ENCODE data around the gene CLDN3. TPM values are rescaled to one million over a fixed set of nuclear protein-coding genes. Genes with fewer than 3 reads are reported as not detected.

The CLDN3 gene
- total and polyA plus RNA-seq, 2 of the 4 experiments (the other 2 are of a cell fraction) = 0.12 to 0.18 TPM

DNA sequence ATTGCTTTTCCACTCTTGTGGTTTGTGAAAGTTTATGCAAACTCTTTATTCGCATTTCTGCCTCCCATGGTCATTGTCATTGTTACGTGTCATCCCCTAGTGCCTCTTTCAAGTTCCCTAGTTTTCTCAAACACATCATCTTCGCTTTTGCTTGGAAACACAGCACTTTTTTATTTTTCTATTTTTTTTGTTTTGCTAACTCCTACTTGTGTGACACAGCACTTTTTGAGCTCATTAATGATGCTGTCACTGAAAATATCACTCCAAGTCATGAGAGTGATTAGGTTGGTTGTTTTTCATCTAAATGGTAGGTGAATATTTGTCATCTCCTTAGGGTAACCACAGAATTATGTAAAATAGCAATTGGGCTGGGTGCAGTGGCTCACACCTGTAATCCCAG is 42.1 kb downstream of the CLDN3 start:
- Histone ChIP-seq H4K20me1 (ENCODE audit: insufficient read depth, low read length) (no peaks in the 10 kb centered on the region), H3K4ac (ENCODE audit: low read depth, low read length) (no peak overlapping the region), H3K9me1 (ENCODE audit: insufficient read depth, low read length) (no peaks in the 10 kb centered on the region), H3K79me1 (ENCODE audit: low read depth in 1 of 2, low read length in 2 of 2) (no peaks in the 10 kb centered on the region), H4K8ac (ENCODE audit: low read depth in 2 of 2, low read length in 2 of 2) (no peak overlapping the region), H2BK15ac (ENCODE audit: low read depth, low read length) (no peak overlapping the region), H2BK5ac (ENCODE audit: low read depth, low read length, poor library complexity, severe bottlenecking) (no peak overlapping the region), H4K5ac (ENCODE audit: low read depth, low read length) (no peak overlapping the region), H3K27ac (ENCODE audit: insufficient read depth, low read length) (no peak overlapping the region), H2AK5ac (ENCODE audit: low read depth, low read length) (no peak overlapping the region), H4K91ac (ENCODE audit: insufficient read depth, low read depth, low read length) (no peak overlapping the region), H3K4me1 (ENCODE audit: control insufficient read depth, insufficient read depth, low read length) (no peaks in the 10 kb centered on the region), H3K14ac (replicated peaks; ENCODE audit: low read depth, low read length) (no peak overlapping the region), H3K56ac (ENCODE audit: extremely low read depth, insufficient read depth, low read length) (no peak overlapping the region), H3K36me3 (ENCODE audit: control insufficient read depth, insufficient read depth, low read length) (no peaks in the 10 kb centered on the region), H2BK120ac (ENCODE audit: low read depth, low read length) (no peak overlapping the region), H2AK9ac (replicated peaks; ENCODE audit: low read depth, low read length, poor library complexity) (no peak overlapping the region), H3K4me3 (ENCODE audit: insufficient read depth, low read depth, low read length) (no peak overlapping the region), H2BK20ac (ENCODE audit: low read depth, low read length) (no peak overlapping the region), H2AFZ (replicated peaks; ENCODE audit: low read length, poor library complexity) (no peak overlapping the region), H3K9me3 (ENCODE audit: control insufficient read depth, insufficient read depth, low read length) (no peaks in the 10 kb centered on the region), H3K23ac (ENCODE audit: low read depth, low read length) (no peak overlapping the region), H3K4me2 (ENCODE audit: low read depth, low read length) (no peak overlapping the region), H3K9ac (ENCODE audit: low read depth, low read length) (no peak overlapping the region), H3K18ac (ENCODE audit: low read depth, low read length) (no peak overlapping the region), H3K27me3 (ENCODE audit: control insufficient read depth, insufficient read depth, low read length) (no peaks in the 10 kb centered on the region)
- no peak for ATAC-seq (ENCODE audit: low read depth)
- dilution Hi-C loops (cut with HindIII; ENCODE audit: low sequenced_read_pairs, unreplicated experiment) = no loop called here
- TF ChIP-seq NFE2L2 (IDR thresholded peaks at IDR 0.05; ENCODE audit: low read depth, low read length) (peak; percentile 41; the same call in 1 of the 2 replicates), CEBPB (IDR thresholded peaks at IDR 0.05; ENCODE audit: low read depth, low read length) (no peak)
- TF ChIP-seq, protein P1, sequence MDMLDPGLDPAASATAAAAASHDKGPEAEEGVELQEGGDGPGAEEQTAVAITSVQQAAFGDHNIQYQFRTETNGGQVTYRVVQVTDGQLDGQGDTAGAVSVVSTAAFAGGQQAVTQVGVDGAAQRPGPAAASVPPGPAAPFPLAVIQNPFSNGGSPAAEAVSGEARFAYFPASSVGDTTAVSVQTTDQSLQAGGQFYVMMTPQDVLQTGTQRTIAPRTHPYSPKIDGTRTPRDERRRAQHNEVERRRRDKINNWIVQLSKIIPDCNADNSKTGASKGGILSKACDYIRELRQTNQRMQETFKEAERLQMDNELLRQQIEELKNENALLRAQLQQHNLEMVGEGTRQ (IDR thresholded peaks at IDR 0.05; ENCODE audit: low read depth, low read length) = no peak
- intact Hi-C loops (cut with micrococcal nuclease) = no loop called here
- no peak for DNase-seq
- no CpG with 5 or more reads among the region's 3 CpGs for WGBS, 2 experiments (ENCODE audit: extremely low coverage in 2 of 2, insufficient read length in 1 of 2)
- CTCF ChIA-PET = no interaction called here
- in situ Hi-C loops (cut with MboI; ENCODE audit: low sequenced_read_pairs) = no loop called here
- no TSS peak for BruUV-seq (replicated peaks)
- POLR2A ChIA-PET (ENCODE audit: unreplicated experiment) = no interaction called here
